NCI-H774 (cell line): ENCODE measurements around the gene EXOC3L2.

ENCODE experiments used
- DNase-seq: peaks from one replicate; lab custom pipeline; 2025; lab: John Stamatoyannopoulos, UW

Gene EXOC3L2

DNA sequence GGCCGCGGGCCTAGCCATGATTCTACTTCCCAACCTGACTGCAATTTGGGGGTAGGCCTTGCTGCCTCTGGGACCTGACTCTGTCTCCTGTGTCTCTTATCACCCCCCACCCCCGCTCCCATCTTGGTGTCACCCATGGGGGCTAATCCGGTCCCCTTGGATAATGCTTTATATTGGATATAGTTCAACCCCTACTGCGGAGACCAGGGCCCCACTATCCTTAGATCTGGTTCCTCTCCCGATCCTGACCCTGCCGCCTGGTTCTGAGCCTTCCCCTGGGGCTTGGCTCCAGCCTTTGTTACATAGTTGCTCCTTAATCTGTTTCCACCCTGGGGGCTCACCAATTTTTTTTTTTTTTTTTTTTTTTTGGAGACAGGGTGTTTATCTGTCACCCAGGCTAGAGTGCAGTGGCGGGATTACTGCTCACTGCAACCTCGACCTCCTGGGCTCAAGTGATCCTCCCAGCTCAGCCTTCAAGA is 65.3 kb downstream of the EXOC3L2 start:
- no peak for DNase-seq

DNA sequence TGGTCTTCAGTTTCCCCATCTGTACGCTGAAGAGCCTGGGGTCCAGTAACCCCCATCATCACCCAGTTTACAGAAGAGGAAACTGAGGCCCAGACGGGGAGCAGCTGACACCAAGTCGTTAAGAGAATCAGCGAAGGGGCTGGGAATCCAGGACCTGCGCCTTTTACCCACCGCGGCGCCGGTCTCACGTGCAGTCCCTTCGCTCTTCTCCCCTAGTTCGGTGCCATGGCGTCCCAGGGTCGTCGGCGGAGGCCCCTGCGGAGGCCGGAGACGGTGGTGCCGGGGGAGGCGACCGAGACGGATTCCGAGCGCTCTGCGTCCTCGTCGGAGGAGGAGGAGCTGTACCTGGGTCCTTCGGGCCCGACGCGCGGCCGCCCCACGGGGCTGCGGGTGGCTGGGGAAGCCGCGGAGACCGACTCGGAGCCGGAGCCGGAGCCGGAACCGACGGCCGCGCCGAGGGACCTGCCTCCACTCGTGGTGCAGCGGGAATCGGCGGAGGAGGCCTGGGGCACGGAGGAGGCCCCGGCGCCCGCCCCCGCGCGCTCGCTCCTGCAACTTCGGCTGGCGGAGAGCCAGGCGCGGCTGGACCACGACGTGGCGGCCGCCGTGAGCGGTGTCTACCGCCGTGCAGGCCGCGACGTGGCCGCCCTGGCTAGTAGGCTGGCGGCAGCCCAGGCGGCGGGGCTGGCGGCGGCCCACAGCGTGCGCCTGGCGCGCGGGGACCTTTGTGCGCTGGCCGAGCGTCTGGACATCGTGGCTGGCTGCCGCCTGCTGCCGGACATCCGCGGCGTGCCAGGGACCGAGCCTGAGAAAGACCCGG is 65.9 kb downstream of the EXOC3L2 start:
- no peak for DNase-seq

DNA sequence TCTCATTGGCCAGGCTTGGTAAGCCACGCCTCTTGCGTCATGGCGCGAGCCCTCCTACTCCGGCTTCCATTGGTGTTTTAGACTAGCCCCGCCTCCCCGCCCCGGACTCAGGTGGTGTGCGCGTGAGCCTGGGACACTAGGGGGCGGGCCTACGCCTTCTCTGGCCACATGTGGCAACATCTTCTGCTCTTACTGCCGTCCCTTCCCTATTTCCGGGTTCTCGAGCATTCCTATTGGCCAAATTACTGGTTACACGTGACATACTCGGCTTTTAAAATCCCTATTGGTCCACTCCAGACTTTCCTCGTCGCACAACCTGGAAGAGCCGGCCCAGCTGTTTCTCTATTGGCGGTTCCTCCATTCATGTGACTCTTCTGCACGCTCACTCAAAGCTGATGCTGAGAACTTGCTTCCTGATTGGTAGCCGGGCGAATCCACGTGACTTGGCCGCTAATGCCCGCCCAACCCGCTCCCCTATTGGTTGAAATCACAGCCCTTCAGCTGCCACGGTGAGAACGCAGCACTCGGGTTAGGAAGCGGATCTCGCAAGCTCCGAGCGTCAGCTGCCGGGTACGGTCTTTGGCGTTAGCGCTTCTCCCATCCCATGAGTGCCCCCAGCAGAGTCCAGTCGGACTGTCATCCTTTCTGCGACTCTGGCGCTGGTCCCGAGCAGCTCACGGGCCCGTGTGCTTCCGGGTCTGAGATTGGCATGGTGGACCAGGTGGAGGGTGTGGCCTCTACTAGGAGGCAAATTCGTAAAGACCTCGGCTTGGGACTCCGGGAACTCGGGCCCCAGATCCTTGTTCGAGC is 66.7 kb downstream of the EXOC3L2 start, which contains the start of gene BLOC1S3:
BLOC1S3 (plus strand) TSS at position 523 of the 810 bp plus-strand sequence. CDS start 513 bp downstream, outside the sequence.
- peak; percentile 100 for DNase-seq

DNA sequence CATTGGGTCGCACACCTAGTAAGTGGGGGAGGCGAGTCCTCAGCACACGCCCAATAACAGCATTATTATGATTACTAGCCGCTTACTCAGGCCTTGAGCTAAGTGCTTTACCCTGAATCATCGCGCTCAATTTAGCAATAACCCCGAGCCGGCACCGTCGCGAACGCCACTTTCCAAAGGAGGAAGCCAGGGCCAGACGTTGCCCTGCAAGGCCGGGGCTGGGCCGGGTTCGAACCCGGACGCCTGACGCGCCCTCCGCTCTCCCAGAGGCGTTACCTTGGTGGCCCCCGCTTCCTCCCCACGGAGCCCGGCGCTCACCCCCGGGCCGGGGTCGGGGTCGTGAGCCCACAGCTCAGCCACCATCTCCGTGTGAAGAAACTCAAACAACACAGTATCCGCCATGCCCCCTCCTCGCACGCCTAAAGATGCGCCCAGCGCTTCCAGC is 67.4 kb downstream of the EXOC3L2 start, which contains the start of gene TRAPPC6A:
TRAPPC6A (minus strand) TSS at position 421 of the 445 bp plus-strand sequence; CDS start at position 402, 19 bp downstream.
- DNase-seq: peak; percentile 63

DNA sequence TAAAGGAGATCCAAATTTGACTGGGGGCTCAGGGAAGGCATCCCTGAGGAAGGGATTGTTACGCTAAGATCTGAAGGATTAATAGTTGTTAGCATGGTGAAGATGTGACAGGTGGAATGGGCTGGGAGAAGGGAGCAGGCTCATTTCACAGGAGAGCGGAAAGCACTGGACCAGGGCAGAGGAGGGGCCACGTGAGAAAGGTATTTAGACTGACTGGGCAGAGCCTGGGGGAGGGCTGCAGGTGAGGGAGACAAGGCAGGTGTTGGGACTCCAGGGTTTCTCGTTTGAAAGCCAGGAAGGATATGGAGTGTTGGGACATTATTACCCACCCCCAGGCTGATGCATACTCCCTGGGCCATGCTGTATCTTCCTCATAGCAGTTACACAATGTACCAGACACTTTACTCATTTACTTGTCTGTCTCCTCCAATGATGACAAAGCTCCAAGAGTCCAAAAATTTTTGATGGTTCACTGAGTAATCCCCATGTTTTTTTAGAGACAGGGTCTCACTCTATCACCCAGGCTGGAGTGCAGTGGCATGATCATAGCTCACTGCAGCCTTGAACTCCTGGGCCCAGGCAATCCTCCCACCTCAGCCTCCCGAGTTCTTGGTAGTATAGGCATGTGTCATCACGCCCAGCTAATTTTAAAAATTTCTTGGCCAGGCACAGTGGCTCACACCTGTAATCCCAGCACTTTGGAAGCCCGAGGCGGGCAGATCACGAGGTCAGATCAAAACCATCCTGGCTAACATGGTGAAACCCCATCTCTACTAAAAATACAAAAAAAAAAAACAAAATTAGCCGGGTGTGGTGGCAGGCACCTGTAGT is 69.5 kb downstream of the EXOC3L2 start:
- DNase-seq: no peak

DNA sequence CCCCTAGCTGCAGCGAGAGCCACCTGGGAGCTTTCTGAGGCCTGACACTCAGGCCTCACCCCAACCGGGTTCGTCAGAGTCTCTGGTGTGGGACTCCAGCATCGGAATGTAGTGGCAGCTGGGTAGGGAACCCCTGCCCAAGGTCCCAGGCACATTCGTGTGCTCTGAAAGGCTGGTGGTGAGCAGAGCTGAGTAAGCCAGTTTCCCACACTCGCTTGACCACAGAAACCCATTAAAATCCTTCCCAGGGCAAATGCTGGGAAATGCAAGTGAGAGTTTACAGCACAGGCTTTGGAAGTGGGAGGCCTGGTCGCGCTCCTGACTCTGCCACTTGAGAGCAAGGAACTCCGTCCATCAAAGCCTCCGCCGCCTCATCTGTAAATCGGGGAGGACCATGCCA is 71.4 kb downstream of the EXOC3L2 start:
- DNase-seq: no peak

DNA sequence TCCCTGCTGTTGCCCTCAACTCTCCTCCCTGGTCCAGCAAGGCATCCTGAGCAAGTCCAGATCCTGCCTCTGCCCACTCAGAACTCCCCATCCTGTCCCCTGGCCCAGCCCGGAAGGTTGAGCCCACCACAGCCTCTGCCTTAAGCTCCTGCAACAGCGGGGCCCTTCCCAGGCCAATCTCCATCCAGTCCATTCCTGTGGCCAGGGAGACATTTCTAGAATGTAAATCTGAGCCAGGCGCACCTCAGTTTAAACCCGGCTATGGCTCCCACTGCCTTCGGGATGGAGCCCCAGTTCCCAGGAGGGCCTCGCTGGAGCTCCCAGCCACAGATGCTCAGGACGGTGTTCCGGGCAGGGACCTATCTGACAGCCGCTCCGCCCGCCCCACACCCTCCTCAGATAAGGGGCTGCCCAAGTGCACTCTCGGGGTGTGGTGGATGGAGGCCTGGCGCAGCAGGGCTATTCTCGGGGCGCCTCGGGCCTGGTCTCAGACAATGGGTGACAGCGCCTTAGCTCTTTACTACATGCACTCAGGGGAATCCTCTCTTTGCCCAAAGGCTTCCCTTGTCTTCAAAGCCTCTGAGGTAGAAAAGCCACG is 72.5 kb downstream of the EXOC3L2 start:
- no peak for DNase-seq

DNA sequence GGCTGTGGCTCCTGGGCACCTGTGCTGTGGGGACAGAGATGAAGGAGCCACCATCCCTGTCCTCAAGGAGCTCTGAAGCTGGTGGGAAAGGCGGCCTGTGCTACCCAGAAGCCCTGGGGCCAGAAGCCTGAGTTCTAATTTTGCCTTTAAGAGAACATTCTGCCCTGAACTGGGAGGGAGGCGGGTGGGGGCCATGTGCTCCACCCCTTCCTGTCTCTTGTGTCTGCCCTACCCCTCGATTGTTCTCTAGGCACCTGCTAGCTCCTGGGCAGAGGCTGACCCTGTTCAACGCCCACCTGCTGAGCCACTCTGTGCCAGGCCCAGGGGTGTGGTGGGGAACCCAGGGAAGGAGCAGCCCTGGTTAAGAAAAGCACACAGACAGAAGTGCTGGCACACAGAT is 73.0 kb downstream of the EXOC3L2 start:
- no peak for DNase-seq

DNA sequence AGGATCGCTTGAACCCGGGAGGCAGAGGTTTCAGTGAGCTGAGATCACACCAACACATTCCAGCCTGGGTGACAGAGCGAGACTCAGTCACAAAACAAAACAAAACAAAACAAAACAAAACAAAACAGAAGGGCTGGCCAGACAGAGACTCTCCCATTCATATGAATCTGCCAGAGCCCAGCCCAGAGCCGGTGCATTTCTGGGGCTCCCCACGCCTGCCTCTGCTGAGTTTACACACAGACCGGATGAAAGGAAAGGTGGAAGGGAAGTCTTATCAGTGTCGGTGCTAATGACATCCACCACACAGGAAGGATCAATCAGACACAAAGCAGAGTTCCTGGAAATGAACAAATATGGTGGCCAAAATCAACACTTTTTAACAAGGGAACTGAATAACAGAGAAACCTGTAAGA is 74.0 kb downstream of the EXOC3L2 start:
- no peak for DNase-seq

DNA sequence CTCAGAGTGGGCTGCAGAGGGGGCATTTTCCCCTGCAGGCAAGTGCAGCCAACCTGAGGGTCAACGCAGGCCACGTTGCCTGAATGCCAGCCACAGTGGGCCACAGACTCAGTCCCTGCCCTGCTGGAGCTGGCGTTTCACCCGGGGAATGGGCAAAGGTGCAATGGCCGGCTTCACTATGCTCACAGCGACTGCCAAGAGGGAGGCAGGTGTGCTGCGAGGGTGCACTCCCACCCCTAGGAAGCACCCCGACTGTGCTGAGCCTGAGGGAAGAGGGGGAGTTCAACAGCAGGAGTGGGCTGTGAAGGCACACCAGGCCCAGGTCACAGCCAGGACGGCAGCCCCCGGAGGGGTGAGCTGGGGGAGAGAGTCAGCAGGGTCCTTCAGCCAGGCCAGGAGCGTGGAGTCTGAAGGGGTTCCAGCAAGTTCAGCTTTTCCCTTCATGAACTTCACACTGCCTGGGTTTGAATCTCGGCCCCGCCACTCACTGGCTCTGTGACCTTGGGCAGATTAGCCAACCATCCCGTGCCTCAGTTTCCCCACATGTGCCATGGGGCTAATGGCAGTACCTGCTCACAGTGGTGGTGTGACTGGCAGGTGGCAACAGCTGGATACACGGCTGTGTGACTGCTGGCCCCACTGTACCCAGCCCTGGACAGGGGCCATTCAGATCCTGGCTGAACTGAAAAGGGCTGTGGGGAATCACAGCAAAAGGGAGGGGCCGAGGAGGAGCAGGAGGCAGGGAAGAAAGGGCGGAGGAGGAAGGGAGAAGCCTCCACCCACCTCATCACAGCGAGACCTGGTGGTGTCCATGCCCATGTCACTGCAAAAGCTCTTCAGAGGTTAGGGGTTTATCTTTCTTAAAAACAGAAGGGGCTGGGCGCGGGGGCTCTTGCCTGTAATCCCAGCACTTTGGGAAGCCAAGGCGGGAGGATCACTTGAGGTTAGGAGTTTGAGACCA is 74.8 kb downstream of the EXOC3L2 start:
- no peak for DNase-seq

DNA sequence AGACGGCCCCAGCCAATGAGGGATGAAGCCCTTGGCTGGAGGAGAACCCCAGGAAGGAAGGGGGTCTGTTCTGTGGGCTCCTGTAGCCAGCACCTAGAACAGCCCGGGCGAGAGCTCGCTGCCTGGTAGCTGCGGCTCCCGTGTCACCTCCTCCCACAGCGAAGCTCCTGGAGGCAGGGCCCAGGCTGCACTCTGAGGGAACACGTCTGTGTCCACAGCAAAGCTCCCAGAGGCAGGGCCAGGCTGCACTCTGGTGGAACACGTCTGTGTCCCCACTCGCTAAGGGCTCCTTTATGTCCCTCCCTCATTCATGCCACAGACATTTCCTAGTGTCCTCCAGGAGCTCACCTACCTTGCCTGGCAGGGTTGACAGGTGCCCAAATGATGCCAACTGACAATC is 75.6 kb downstream of the EXOC3L2 start:
- no peak for DNase-seq

DNA sequence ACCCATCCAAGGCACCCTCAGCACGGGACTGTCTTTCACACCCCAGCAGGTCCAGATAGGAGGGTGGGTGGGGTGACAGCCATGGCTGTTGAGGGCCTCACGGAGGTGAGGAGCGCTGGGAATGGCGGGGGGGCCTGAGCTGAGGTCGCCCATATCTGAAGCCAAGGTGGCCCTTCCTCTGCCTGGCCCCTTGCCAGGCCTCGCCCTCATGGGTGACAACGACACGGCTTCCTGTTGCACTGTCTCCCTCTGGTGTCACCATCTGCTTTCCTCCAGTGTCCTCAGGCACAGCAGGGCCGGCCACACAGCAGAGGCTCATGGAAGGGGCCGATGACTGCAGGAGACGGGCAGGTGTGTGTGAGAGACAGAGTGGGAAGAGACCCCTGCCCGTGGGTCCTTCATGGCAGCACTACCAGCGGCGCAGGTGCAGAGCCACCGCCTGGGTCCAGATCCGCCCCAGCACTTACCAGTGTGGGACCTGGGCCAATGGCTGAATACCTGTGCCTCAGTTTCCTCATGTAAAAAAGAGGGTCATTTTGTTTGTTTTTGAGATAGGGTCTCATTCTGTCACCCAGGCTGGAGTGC is 76.3 kb downstream of the EXOC3L2 start:
- DNase-seq: no peak

DNA sequence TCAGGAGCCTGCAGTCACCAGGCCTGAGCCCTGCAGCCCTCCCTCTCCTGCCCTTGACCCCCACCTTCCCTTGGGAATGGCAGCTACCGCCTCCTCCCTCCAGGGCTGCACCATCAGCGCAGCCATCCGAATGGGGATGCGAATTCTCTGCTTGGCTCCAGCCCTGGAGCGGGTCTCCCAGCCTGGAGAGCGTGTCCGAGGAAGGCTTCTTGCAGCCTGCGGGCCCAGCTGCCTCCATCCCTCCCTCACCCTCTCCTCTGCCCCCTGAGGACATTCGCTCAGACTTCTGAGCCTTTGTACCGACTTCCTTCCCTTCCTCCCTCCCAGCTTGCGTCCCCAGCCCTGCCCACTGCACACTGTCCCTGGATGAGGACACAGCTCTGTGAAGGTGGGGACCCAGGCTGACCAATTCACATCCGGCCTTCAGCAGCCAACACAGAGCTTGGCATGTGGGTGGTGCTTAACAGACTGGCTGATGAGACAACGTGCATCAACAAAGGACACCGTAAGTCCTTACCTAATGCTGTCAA is 78.4 kb downstream of the EXOC3L2 start:
- no peak for DNase-seq

DNA sequence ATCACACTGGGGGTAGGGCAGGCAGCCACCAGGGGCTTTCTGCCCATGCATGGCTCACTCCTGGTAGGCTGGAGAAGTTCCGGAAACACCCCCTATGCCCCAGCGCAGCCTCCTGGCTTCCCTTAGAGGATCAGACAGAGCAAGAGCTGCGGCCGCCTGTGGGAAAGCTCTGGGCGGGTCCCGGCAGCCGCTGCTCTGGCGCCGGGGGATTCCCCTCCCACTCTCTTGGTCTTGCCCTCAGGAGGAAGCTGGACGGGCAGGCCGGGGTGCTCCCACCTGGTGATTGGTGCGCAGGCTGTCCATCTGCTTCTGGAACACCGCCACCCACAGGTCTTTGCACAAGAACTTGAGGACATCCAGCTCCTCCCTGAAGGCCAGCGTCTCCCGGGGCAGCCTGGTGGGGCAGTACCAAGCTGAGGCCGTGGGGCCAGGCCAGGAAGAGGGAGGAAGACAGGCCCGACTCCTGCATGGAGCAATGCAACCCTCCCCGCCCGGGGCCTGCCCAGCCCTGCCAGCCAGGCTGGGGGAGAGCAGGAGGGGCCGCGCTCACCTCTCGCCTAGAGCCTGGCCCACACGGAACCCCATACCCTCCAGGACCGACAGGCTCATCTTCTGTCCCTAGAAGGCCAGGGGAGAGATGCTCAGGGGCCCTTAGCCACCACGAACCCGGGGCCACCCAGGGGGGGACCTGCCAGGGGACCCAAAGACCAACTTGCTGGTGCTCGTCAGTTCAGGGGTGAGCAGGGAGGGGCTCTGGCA is 80.5 kb downstream of the EXOC3L2 start:
- DNase-seq: no peak

DNA sequence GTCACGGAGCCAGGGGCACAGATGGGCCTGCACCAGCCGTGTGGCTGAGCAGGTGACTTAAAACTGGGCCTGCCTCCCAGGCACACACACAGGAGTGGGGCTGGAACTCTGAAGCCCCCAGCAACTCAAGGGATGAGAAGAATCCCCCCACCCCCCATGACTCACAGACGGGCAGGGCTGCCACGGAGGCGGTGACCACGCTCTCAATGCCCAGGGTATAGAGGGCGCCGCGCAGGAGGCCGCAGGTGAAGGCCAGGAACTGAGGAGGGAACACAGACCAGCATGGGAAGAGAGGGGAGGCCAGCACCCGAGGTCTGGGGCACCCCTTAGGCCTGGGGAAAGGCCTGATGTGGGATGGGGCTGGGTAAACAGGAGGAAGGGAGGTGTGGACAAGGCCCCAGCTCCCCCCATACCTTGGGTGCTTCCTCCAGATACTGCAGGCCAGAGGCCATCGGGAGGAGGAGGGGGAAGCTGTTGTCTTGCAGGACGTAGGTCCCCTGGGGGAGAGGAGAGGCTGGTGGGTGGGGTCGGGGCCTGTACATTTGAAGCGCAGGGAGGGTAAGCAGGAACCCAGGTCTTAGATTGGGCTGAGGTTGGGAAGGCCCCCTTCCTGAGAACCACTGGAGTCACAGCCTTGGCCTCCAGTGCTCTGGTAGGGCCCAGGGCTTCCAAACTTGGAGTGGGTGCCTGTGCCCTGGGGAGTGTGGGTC is 81.3 kb downstream of the EXOC3L2 start:
- no peak for DNase-seq

DNA sequence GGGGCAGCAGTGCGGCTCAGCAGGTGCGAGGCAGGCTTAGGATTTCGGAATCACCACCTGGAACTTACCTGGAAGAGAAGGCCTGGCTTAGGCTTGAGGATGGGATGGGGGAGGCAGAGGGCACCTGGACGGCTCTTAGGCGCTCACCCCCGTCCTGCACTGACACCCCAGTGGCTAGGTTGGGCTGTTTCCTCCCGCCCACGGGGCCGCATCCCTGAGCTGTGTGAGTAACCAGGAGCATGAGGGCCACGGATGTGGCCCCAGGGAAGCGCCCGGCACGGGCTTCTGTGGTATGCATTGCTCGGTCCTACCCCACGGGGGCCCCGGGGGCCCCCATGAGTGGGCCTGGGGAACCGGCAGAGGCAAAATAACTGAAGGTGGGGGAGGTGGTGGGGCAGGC is 82.1 kb downstream of the EXOC3L2 start:
- DNase-seq: no peak

DNA sequence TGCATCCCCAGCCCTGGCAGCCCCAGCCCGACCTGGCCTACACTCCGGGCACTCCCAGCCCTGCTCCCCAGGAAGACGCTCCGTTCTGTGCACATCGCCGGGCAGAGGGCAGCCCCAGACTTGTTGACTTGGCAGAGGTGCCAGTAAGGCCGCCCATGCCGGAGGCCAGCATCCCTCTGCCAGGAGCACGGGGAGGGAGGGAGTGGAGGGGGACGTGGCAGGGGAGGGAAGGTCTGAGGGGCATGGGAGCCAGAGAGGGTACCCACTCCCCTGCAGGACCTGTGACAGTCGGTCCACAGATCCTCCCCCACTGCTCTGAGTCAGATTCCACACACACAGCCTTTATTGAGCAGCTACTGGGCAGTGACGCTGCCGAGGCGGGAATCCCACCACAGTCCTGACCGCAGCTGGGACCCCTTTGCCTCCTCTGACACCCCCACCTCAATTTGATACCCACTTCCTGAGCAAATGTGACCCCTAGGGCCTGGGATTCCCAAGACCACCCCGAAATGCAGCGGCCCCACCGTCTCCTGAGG is 82.5 kb downstream of the EXOC3L2 start:
- no peak for DNase-seq
